Hepatocyte (in vitro differentiated cells): ENCODE data around the gene ABCC9.

Experiments
- EZH2 ChIP-seq: fragments of 200-600 bp; sonication (generic); IDR thresholded peaks from 2 replicates; pipeline ENCODE4 v1.6.1; 2016; ENCODE audit warnings: antibody characterized with exemption, mild to moderate bottlenecking, borderline replicate concordance
- EZH2phosphoT487 ChIP-seq: fragments of 200-600 bp; sonication (generic); IDR thresholded peaks from one replicate; pipeline ENCODE4 v1.6.1; 2018; ENCODE audit warnings: antibody characterized with exemption, mild to moderate bottlenecking, low read depth, moderate library complexity; ENCODE audit not compliant: unreplicated experiment, severe bottlenecking
- TF ChIP-seq, protein P1 (sequence below): fragments of 200-600 bp; sonication (generic); IDR thresholded peaks from 2 replicates; pipeline ENCODE4 v1.5.1; 2016; ENCODE audit warnings: antibody characterized with exemption, mild to moderate bottlenecking; ENCODE audit not compliant: poor library complexity

DNA sequence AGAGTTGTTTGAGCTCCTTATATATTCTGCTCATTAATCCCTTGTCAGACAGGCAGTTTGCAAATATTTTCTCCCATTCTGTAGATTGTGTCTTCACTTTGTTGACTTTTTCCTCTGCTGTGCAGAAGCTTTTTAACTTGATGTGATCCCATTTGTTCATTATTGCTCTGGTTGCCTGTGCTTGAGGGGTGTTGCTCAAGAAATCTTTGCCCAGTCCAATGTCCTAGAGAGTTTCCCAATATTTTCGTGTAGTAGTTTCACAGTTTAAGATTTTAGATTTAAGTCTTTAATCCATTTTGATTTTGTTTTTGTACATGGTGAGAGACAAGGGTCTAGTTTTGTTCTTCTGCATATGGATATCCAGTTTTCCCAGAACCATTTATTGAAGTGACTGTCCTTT, 19.8 kb downstream of the ABCC9 start:
- TF ChIP-seq, protein P1, sequence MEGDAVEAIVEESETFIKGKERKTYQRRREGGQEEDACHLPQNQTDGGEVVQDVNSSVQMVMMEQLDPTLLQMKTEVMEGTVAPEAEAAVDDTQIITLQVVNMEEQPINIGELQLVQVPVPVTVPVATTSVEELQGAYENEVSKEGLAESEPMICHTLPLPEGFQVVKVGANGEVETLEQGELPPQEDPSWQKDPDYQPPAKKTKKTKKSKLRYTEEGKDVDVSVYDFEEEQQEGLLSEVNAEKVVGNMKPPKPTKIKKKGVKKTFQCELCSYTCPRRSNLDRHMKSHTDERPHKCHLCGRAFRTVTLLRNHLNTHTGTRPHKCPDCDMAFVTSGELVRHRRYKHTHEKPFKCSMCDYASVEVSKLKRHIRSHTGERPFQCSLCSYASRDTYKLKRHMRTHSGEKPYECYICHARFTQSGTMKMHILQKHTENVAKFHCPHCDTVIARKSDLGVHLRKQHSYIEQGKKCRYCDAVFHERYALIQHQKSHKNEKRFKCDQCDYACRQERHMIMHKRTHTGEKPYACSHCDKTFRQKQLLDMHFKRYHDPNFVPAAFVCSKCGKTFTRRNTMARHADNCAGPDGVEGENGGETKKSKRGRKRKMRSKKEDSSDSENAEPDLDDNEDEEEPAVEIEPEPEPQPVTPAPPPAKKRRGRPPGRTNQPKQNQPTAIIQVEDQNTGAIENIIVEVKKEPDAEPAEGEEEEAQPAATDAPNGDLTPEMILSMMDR: no peak
- TF ChIP-seq EZH2: no peak
- TF ChIP-seq EZH2phosphoT487: no peak
